ENCODE measurements around the gene ST8SIA4.

DNA sequence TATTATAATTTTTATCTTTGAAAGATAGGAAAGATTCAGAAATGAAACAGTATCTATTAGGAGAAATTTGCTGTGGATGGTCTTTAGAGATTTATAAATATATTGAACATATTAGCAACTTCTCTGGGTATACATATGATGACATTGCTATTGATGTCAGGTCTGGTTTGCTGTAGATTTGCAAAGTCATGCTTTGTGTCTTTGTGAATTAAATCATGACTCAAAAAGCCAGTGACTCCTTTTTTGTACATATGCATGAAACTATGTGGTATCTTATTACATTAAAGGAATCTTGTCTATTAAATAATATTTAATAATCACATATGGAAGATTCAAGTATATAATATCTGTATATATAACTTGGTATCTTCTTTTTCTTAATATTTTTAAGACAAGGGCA lies 141.9 kb downstream of the ST8SIA4 start:
- TF ChIP-seq, protein P1, sequence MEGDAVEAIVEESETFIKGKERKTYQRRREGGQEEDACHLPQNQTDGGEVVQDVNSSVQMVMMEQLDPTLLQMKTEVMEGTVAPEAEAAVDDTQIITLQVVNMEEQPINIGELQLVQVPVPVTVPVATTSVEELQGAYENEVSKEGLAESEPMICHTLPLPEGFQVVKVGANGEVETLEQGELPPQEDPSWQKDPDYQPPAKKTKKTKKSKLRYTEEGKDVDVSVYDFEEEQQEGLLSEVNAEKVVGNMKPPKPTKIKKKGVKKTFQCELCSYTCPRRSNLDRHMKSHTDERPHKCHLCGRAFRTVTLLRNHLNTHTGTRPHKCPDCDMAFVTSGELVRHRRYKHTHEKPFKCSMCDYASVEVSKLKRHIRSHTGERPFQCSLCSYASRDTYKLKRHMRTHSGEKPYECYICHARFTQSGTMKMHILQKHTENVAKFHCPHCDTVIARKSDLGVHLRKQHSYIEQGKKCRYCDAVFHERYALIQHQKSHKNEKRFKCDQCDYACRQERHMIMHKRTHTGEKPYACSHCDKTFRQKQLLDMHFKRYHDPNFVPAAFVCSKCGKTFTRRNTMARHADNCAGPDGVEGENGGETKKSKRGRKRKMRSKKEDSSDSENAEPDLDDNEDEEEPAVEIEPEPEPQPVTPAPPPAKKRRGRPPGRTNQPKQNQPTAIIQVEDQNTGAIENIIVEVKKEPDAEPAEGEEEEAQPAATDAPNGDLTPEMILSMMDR (conservative IDR thresholded peaks at IDR 0.05; ENCODE audit: low read length) = no peak
- TF ChIP-seq EZH2phosphoT487 (IDR thresholded peaks at IDR 0.05; ENCODE audit: borderline replicate concordance) = no peak

Measured in Loucy (cell line).